Adipocyte (in vitro differentiated cells): Measurements from ENCODE around the gene PODN.

Experiments used
- DNase-seq: peaks from one replicate; pipeline ENCODE4 v3.0.0-alpha.2; 2015; ENCODE audit warnings: low read depth
- H3K27me3 ChIP-seq: replicated peaks from 2 replicates; pipeline ENCODE4 v1.7.0; 2013; ENCODE audit warnings: mild to moderate bottlenecking, low read length, moderate library complexity; ENCODE audit not compliant: control insufficient read depth, insufficient read depth
- H3K36me3 ChIP-seq: 2 replicates; pipeline ENCODE4 v1.7.0; 2013; ENCODE audit warnings: low read length, mild to moderate bottlenecking, moderate library complexity; ENCODE audit not compliant: control insufficient read depth, insufficient read depth, severe bottlenecking
- H3K4me1 ChIP-seq: 2 replicates; pipeline ENCODE4 v1.7.0; 2013; ENCODE audit warnings: mild to moderate bottlenecking, low read length, moderate library complexity; ENCODE audit not compliant: control insufficient read depth, insufficient read depth
- H3K4me3 ChIP-seq: 2 replicates; pipeline ENCODE4 v1.7.0; 2013; ENCODE audit warnings: mild to moderate bottlenecking, low read length, moderate library complexity
- H3K9ac ChIP-seq: 2 replicates; pipeline ENCODE4 v1.7.0; 2013; ENCODE audit warnings: mild to moderate bottlenecking, low read length, moderate library complexity
- H3K9me3 ChIP-seq: 2 replicates; pipeline ENCODE4 v1.7.0; 2013; ENCODE audit warnings: mild to moderate bottlenecking, low read length, moderate library complexity; ENCODE audit not compliant: control insufficient read depth

Gene PODN

GRCh38 chr1:53051676-53052075 is 10.3 kb upstream of the PODN start:
- H3K9ac ChIP-seq: no peak overlapping the region
- no peaks in the 10 kb centered on the region for H3K9me3 ChIP-seq
- no peaks in the 10 kb centered on the region for H3K27me3 ChIP-seq
- DNase-seq: no peak
- H3K4me3 ChIP-seq: no peak overlapping the region
- H3K4me1 ChIP-seq: peaks cover 44% of the 10 kb centered on the region
- H3K36me3 ChIP-seq: peaks cover 53% of the 10 kb centered on the region

GRCh38 chr1:53057127-53057526 is 4.9 kb upstream of the PODN start:
- Histone ChIP-seq H3K27me3 (no peaks in the 10 kb centered on the region), H3K9me3 (no peaks in the 10 kb centered on the region), H3K4me1 (peaks cover 35% of the 10 kb centered on the region), H3K9ac (no peak overlapping the region), H3K36me3 (peaks cover 18% of the 10 kb centered on the region), H3K4me3 (no peak overlapping the region)
- no peak for DNase-seq

- DNase-seq: peak; percentile 61
- H3K27me3 ChIP-seq: no peaks in the 10 kb centered on the region
- peak overlapping the region; percentile 84 for H3K4me3 ChIP-seq
- no peaks in the 10 kb centered on the region for H3K9me3 ChIP-seq
- peak overlapping the region; percentile 87 for H3K9ac ChIP-seq
- peaks cover 35% of the 10 kb centered on the region for H3K4me1 ChIP-seq
- no peaks in the 10 kb centered on the region for H3K36me3 ChIP-seq
These were observed 1.4 kb upstream of the PODN start for GRCh38 chr1:53060579-53060978.

GRCh38 chr1:53061123-53061858 is 722 bp upstream of the PODN start:
- Histone ChIP-seq H3K4me1 (peaks cover 35% of the 10 kb centered on the region), H3K27me3 (no peaks in the 10 kb centered on the region), H3K9ac (peak overlapping the region; percentile 87), H3K9me3 (no peaks in the 10 kb centered on the region), H3K4me3 (peak overlapping the region; percentile 84), H3K36me3 (no peaks in the 10 kb centered on the region)
- peak; percentile 15 for DNase-seq

GRCh38 chr1:53062708-53063591 is 937 bp downstream of the PODN start:
- DNase-seq: no peak
- H3K4me3 ChIP-seq: peak overlapping the region; percentile 84
- no peaks in the 10 kb centered on the region for H3K9me3 ChIP-seq
- no peaks in the 10 kb centered on the region for H3K36me3 ChIP-seq
- peaks cover 33% of the 10 kb centered on the region for H3K4me1 ChIP-seq
- peak overlapping the region; percentile 87 for H3K9ac ChIP-seq
- no peaks in the 10 kb centered on the region for H3K27me3 ChIP-seq

GRCh38 chr1:53063744-53064515 is 1.9 kb downstream of the PODN start:
- H3K9me3 ChIP-seq: no peaks in the 10 kb centered on the region
- peak overlapping the region; percentile 84 for H3K4me3 ChIP-seq
- H3K36me3 ChIP-seq: peaks cover 3% of the 10 kb centered on the region
- DNase-seq: no peak
- no peaks in the 10 kb centered on the region for H3K27me3 ChIP-seq
- peak overlapping the region; percentile 87 for H3K9ac ChIP-seq
- peaks cover 29% of the 10 kb centered on the region for H3K4me1 ChIP-seq

GRCh38 chr1:53065391-53065790 is 3.4 kb downstream of the PODN start:
- peaks cover 14% of the 10 kb centered on the region for H3K36me3 ChIP-seq
- no peaks in the 10 kb centered on the region for H3K27me3 ChIP-seq
- peaks cover 20% of the 10 kb centered on the region for H3K4me1 ChIP-seq
- H3K4me3 ChIP-seq: no peak overlapping the region
- no peak overlapping the region for H3K9ac ChIP-seq
- H3K9me3 ChIP-seq: no peaks in the 10 kb centered on the region
- no peak for DNase-seq

GRCh38 chr1:53066488-53066887 is 4.5 kb downstream of the PODN start:
- Histone ChIP-seq H3K9me3 (no peaks in the 10 kb centered on the region), H3K36me3 (peaks cover 25% of the 10 kb centered on the region), H3K4me1 (peaks cover 12% of the 10 kb centered on the region), H3K4me3 (no peak overlapping the region), H3K27me3 (no peaks in the 10 kb centered on the region), H3K9ac (peak overlapping the region; percentile 30)
- no peak for DNase-seq

GRCh38 chr1:53066891-53067738 is 5.1 kb downstream of the PODN start:
- Histone ChIP-seq H3K27me3 (no peaks in the 10 kb centered on the region), H3K9ac (peak overlapping the region; percentile 30), H3K9me3 (no peaks in the 10 kb centered on the region), H3K4me3 (no peak overlapping the region), H3K4me1 (peaks cover 12% of the 10 kb centered on the region), H3K36me3 (peaks cover 26% of the 10 kb centered on the region)
- no peak for DNase-seq

- no peak for DNase-seq
- Histone ChIP-seq H3K36me3 (peaks cover 31% of the 10 kb centered on the region), H3K4me1 (peaks cover 12% of the 10 kb centered on the region), H3K9me3 (no peaks in the 10 kb centered on the region), H3K4me3 (no peak overlapping the region), H3K9ac (no peak overlapping the region), H3K27me3 (no peaks in the 10 kb centered on the region)
These were observed 5.9 kb downstream of the PODN start for GRCh38 chr1:53067886-53068285.
